WTC11 (cell line): ENCODE results near the gene MGRN1. TPM values are rescaled to one million over a fixed set of nuclear protein-coding genes. Genes with fewer than 3 reads are reported as not detected.

ENCODE experiments used
- ATAC-seq: fragments of 200-7000 bp; cut with Tn5 transposase; 2 replicates; pipeline ENCODE4 v1.10.0; 2021; ENCODE audit warnings: mild to moderate bottlenecking, moderate library complexity
- CTCF ChIA-PET: fragments of 300-600 bp; sonication (Branson Sonifier 250); formaldehyde crosslinking; loops from one replicate; lab custom pipeline; 2021; ENCODE audit warnings: antibody characterized with exemption; lab: Charles Lee
- POLR2A ChIA-PET: fragments of 350-600 bp; sonication (Branson Sonifier 250); formaldehyde crosslinking; loops from one replicate; lab custom pipeline; 2021; ENCODE audit warnings: antibody characterized with exemption; lab: Charles Lee
- DNase-seq: peaks from one replicate; pipeline ENCODE4 v3.0.0; 2021; ENCODE audit warnings: low spot score
- H3K27ac Mint-ChIP-seq: 2 replicates; pipeline ENCODE4 v1.8.0; 2021; ENCODE audit warnings: mixed read lengths
- H3K27me3 Mint-ChIP-seq: 2 replicates; pipeline ENCODE4 v1.8.0; 2021; ENCODE audit warnings: low read depth, mild to moderate bottlenecking, moderate library complexity, mixed read lengths
- H3K36me3 Mint-ChIP-seq: 2 replicates; pipeline ENCODE4 v1.8.0; 2021; ENCODE audit warnings: mixed read lengths
- H3K4me1 Mint-ChIP-seq: 2 replicates; pipeline ENCODE4 v1.8.0; 2022; ENCODE audit warnings: mixed read lengths
- H3K4me3 Mint-ChIP-seq: 2 replicates; pipeline ENCODE4 v1.8.0; 2021; ENCODE audit warnings: mild to moderate bottlenecking, moderate library complexity, mixed read lengths
- H3K9me3 Mint-ChIP-seq: 2 replicates; pipeline ENCODE4 v1.8.0; 2021; ENCODE audit warnings: mixed read lengths
- ETV6 ChIP-seq: sonication (generic); formaldehyde crosslinking; IDR thresholded peaks from 2 replicates; pipeline ENCODE4 v1.8.1; 2022; ENCODE audit warnings: mild to moderate bottlenecking, missing genetic modification reagents
- FOXP1 ChIP-seq: sonication (generic); formaldehyde crosslinking; IDR thresholded peaks from 2 replicates; pipeline ENCODE4 v1.8.0; 2022; ENCODE audit warnings: missing genetic modification reagents, mild to moderate bottlenecking, moderate library complexity, borderline replicate concordance
- JAZF1 ChIP-seq: fragments of 250-450 bp; sonication (Bioruptor Pico); IDR thresholded peaks from 2 replicates; pipeline ENCODE4 v1.9.0; 2021; ENCODE audit warnings: moderate library complexity, mild to moderate bottlenecking, inconsistent platforms
- KAT7 ChIP-seq: sonication (generic); formaldehyde crosslinking; IDR thresholded peaks from 2 replicates; pipeline ENCODE4 v1.8.1; 2023; ENCODE audit warnings: missing genetic modification reagents, mild to moderate bottlenecking, borderline replicate concordance
- NFYB ChIP-seq: sonication (generic); formaldehyde crosslinking; conservative IDR thresholded peaks from 2 replicates; pipeline ENCODE4 v1.8.0; 2022; ENCODE audit warnings: low read depth, missing genetic modification reagents
- PRRX2 ChIP-seq: fragments of 250-450 bp; sonication (Bioruptor Pico); IDR thresholded peaks from 2 replicates; pipeline ENCODE4 v1.8.0; 2021; ENCODE audit warnings: mild to moderate bottlenecking
- SMAD4 ChIP-seq: sonication (generic); formaldehyde crosslinking; IDR thresholded peaks from 2 replicates; pipeline ENCODE4 v1.8.0; 2022; ENCODE audit warnings: mild to moderate bottlenecking, missing genetic modification reagents
- TEAD1 ChIP-seq: sonication (generic); formaldehyde crosslinking; IDR thresholded peaks from 2 replicates; pipeline ENCODE4 v1.8.0; 2022; ENCODE audit warnings: mild to moderate bottlenecking, missing genetic modification reagents
- TEAD4 ChIP-seq: sonication (generic); formaldehyde crosslinking; IDR thresholded peaks from 2 replicates; pipeline ENCODE4 v1.8.0; 2022; ENCODE audit warnings: mild to moderate bottlenecking, missing genetic modification reagents
- TP53 ChIP-seq: sonication (generic); formaldehyde crosslinking; IDR thresholded peaks from 2 replicates; pipeline ENCODE4 v1.8.1; 2023; ENCODE audit warnings: mild to moderate bottlenecking, missing genetic modification reagents
- ZNF138 ChIP-seq: sonication (generic); formaldehyde crosslinking; conservative IDR thresholded peaks from 2 replicates; pipeline ENCODE4 v1.8.1; 2022; ENCODE audit warnings: mild to moderate bottlenecking, moderate library complexity, missing genetic modification reagents
- ZNF317 ChIP-seq: sonication (generic); formaldehyde crosslinking; IDR thresholded peaks from 2 replicates; pipeline ENCODE4 v1.8.1; 2023; ENCODE audit warnings: low read depth, mild to moderate bottlenecking, moderate library complexity, missing genetic modification reagents, borderline replicate concordance
- total RNA-seq: library from RNA; stranded (reverse); gene quantifications from 3 replicates; pipeline ENCODE4 v1.2.3, GENCODE V29; 2021
- TF ChIP-seq, protein P1 (sequence below): sonication (generic); formaldehyde crosslinking; IDR thresholded peaks from 2 replicates; pipeline ENCODE4 v1.8.0; 2022; ENCODE audit warnings: mild to moderate bottlenecking, missing genetic modification reagents
- TF ChIP-seq, protein P2 (sequence below): fragments of 250-450 bp; sonication (Bioruptor Pico); IDR thresholded peaks from 2 replicates; pipeline ENCODE4 v1.8.0; 2021; ENCODE audit warnings: mild to moderate bottlenecking
- TF ChIP-seq, protein P3 (sequence below): sonication (generic); formaldehyde crosslinking; IDR thresholded peaks from 2 replicates; pipeline ENCODE4 v1.8.1; 2023; ENCODE audit warnings: mild to moderate bottlenecking, moderate library complexity, missing genetic modification reagents
- TF ChIP-seq, protein P4 (sequence below): sonication (generic); formaldehyde crosslinking; IDR thresholded peaks from 2 replicates; pipeline ENCODE4 v1.8.1; 2022; ENCODE audit warnings: mild to moderate bottlenecking, missing genetic modification reagents, moderate library complexity, borderline replicate concordance
- TF ChIP-seq, protein P5 (sequence below): fragments of 250-450 bp; sonication (Bioruptor Pico); IDR thresholded peaks from 2 replicates; pipeline ENCODE4 v1.9.0; 2021; ENCODE audit warnings: moderate library complexity, mild to moderate bottlenecking, inconsistent platforms, borderline replicate concordance
- TF ChIP-seq, protein P6 (sequence below): sonication (generic); formaldehyde crosslinking; IDR thresholded peaks from 2 replicates; pipeline ENCODE4 v1.8.0; 2022; ENCODE audit warnings: mild to moderate bottlenecking, missing genetic modification reagents

The MGRN1 gene
- total RNA-seq, 1 experiment from 2014 or later: 88.8 TPM

DNA sequence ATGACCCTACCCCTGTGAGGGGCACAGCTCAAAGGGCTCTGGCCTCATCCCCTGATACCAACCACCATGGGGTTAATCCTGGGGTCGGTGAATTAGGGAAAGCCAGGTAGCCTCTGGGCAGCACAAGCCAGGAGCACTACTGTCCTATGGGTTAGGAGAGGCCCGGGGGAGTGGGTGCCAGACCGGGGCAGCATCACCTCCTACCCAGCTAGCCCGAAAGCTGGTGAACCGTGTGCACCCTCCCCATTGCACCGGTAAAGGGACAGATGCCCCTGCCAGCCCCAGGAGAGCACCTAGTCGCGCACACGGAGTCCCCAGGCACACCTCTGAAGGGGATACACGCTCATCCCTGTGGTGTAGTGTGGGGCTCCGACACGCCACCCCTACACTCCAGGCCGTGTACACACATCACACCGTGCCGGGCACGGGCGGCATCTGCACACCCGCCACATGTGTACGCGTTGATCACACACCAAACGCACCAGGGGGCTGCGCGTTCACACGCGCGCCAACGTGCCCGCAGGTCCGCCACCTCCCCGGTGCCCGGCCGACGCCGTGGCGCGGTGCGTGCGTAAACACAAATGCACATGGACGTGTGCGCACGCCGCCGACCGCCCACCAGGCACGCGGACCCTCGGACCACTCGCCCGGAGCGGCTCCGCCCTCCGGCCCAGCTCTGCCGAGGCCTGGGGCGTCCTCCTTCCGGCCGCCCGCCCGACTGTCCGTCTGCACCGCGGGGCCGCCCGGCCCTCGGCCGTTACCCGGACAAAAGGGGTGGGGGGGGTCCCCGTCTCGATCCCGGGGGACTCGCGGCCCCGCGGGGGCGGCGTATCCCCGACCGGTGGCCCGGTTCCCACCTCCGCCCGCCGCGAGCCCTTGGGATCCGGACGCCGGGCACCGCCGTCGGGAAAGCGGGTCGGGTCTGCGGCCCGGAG lies 10.7 kb upstream of the MGRN1 start (continued):
- TF ChIP-seq, protein P1, sequence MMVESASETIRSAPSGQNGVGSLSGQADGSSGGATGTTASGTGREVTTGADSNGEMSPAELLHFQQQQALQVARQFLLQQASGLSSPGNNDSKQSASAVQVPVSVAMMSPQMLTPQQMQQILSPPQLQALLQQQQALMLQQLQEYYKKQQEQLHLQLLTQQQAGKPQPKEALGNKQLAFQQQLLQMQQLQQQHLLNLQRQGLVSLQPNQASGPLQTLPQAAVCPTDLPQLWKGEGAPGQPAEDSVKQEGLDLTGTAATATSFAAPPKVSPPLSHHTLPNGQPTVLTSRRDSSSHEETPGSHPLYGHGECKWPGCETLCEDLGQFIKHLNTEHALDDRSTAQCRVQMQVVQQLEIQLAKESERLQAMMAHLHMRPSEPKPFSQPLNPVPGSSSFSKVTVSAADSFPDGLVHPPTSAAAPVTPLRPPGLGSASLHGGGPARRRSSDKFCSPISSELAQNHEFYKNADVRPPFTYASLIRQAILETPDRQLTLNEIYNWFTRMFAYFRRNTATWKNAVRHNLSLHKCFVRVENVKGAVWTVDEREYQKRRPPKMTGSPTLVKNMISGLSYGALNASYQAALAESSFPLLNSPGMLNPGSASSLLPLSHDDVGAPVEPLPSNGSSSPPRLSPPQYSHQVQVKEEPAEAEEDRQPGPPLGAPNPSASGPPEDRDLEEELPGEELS: peak; percentile 33; the same call in 1 of the 2 replicates
- peak; percentile 53; the same call in 1 of the 2 replicates for TF ChIP-seq FOXP1 (CRISPR knock-in tag)
- TF ChIP-seq JAZF1 (CRISPR knock-in tag): no peak
- TF ChIP-seq TP53 (CRISPR knock-in tag): peak; percentile 18; the same call in 1 of the 2 replicates
- 0 out of 2 replicates have a peak, but pooled peaks have one; percentile 33 for TF ChIP-seq PRRX2
- TF ChIP-seq, protein P2, sequence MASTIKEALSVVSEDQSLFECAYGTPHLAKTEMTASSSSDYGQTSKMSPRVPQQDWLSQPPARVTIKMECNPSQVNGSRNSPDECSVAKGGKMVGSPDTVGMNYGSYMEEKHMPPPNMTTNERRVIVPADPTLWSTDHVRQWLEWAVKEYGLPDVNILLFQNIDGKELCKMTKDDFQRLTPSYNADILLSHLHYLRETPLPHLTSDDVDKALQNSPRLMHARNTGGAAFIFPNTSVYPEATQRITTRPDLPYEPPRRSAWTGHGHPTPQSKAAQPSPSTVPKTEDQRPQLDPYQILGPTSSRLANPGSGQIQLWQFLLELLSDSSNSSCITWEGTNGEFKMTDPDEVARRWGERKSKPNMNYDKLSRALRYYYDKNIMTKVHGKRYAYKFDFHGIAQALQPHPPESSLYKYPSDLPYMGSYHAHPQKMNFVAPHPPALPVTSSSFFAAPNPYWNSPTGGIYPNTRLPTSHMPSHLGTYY (CRISPR knock-in tag): peak; percentile 60; the same call in 1 of the 2 replicates
- TF ChIP-seq, protein P3, sequence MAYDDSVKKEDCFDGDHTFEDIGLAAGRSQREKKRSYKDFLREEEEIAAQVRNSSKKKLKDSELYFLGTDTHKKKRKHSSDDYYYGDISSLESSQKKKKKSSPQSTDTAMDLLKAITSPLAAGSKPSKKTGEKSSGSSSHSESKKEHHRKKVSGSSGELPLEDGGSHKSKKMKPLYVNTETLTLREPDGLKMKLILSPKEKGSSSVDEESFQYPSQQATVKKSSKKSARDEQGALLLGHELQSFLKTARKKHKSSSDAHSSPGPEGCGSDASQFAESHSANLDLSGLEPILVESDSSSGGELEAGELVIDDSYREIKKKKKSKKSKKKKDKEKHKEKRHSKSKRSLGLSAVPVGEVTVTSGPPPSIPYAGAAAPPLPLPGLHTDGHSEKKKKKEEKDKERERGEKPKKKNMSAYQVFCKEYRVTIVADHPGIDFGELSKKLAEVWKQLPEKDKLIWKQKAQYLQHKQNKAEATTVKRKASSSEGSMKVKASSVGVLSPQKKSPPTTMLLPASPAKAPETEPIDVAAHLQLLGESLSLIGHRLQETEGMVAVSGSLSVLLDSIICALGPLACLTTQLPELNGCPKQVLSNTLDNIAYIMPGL (CRISPR knock-in tag): 0 out of 2 replicates have a peak, but pooled peaks have one; percentile 64
- no peak for TF ChIP-seq ZNF317 (CRISPR knock-in tag)
- TF ChIP-seq, protein P4, sequence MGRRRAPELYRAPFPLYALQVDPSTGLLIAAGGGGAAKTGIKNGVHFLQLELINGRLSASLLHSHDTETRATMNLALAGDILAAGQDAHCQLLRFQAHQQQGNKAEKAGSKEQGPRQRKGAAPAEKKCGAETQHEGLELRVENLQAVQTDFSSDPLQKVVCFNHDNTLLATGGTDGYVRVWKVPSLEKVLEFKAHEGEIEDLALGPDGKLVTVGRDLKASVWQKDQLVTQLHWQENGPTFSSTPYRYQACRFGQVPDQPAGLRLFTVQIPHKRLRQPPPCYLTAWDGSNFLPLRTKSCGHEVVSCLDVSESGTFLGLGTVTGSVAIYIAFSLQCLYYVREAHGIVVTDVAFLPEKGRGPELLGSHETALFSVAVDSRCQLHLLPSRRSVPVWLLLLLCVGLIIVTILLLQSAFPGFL: 0 out of 2 replicates have a peak, but pooled peaks have one; percentile 40

DNA sequence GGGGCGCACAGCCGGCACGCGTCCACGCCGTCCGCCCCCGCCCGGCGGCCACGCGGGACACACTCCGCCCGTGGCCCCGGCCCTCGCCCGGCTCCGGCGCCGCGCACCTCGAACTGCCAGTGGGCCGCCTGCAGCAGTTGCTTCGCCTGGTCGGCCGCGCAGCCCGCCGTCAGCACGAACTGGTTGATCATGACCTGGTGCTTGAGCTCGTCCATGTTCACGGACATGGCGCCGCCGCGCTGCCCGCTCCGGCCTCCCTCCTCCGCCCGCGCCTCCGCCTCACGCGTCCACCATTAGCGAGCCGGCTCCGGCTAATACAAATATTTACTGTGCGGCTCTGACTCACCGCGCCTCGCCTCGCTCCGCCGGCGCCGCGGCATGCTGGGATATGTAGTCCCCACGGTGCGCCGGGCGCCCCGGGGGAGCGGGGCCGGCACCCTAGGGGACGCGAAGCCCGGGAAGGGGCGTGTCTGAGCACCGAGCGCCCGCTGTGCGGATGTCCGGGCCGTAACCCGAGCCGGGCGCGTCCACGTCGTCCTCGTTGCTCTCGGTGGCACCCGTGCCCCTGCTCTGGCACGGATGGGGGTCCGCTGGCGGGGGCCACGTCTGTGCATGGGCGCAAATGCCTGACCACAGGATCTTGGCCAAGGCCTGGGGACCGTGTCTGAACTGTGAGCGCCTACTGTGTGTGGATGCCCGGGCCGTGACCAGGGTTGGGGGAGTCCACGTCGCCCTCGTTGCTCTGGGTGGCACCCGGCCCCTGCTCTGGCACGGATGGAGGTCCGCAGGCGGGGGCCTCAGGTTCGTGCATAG lies 9.8 kb upstream of the MGRN1 start, which contains the start of gene UBALD1:
Gene UBALD1 (minus strand): TSS at position 318 of the 813 bp plus-strand sequence. CDS start 91 bp downstream, at position 227.
- peak within 1 kb of the TSS; percentile 92 for H3K27ac Mint-ChIP-seq
- ATAC-seq (peak; percentile 3), DNase-seq (peak; percentile 78)
- H3K27me3 Mint-ChIP-seq: no peaks in the 10 kb centered on the region
- peak within 1 kb of the TSS; percentile 76 for H3K4me3 Mint-ChIP-seq
- CTCF ChIA-PET: interaction anchor here (2.4 to 4.2 kb wide), 2 partner anchors 10 to 35 kb away, joined by 8 to 46 read pairs; partner anchors contain the start of gene MGRN1
- POLR2A ChIA-PET: interaction anchor here (1.0 to 1.5 kb wide), 3 partner anchors 76 to 138 kb away, joined by 3 to 4 read pairs (median 3); partner anchors contain the start of genes CDIP1 and HMOX2
- peaks cover 38% of the 10 kb centered on the region for H3K4me1 Mint-ChIP-seq
- no peaks in the 10 kb centered on the region for H3K36me3 Mint-ChIP-seq
- H3K9me3 Mint-ChIP-seq: no peaks in the 10 kb centered on the region
- TF ChIP-seq TEAD1 (peak; percentile 77), SMAD4 (0 out of 2 replicates have a peak, but pooled peaks have one; percentile 60), NFYB (no peak), ZNF138 (CRISPR knock-in tag) (no peak), ETV6 (CRISPR knock-in tag) (peak; percentile 49; the same call in 1 of the 2 replicates), KAT7 (peak; percentile 42; the same call in 1 of the 2 replicates), TEAD4 (CRISPR knock-in tag) (peak; percentile 68; the same call in 1 of the 2 replicates)
- TF ChIP-seq, protein P5, sequence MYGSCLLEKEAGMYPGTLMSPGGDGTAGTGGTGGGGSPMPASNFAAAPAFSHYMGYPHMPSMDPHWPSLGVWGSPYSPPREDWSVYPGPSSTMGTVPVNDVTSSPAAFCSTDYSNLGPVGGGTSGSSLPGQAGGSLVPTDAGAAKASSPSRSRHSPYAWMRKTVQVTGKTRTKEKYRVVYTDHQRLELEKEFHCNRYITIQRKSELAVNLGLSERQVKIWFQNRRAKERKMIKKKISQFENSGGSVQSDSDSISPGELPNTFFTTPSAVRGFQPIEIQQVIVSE (CRISPR knock-in tag): no peak
- TF ChIP-seq, protein P6, sequence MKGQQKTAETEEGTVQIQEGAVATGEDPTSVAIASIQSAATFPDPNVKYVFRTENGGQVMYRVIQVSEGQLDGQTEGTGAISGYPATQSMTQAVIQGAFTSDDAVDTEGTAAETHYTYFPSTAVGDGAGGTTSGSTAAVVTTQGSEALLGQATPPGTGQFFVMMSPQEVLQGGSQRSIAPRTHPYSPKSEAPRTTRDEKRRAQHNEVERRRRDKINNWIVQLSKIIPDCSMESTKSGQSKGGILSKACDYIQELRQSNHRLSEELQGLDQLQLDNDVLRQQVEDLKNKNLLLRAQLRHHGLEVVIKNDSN (CRISPR knock-in tag): peak; percentile 17; the same call in 1 of the 2 replicates
- TF ChIP-seq, protein P4: no peak
